DOHH2 (cell line): ENCODE measurements around the gene ARHGAP40.

ENCODE experiments used
- CTCF ChIP-seq: fragments of 200-600 bp; sonication (generic); IDR thresholded peaks from one replicate; pipeline ENCODE4 v1.5.1; 2014; ENCODE audit warnings: antibody characterized with exemption, mild to moderate bottlenecking, low read depth, low read length; ENCODE audit not compliant: poor library complexity, severe bottlenecking
- EZH2phosphoT487 ChIP-seq: fragments of 200-600 bp; sonication (generic); IDR thresholded peaks from 2 replicates; pipeline ENCODE4 v1.6.1; 2017; ENCODE audit warnings: borderline replicate concordance, mild to moderate bottlenecking, antibody characterized with exemption, low read length, moderate library complexity, mixed read lengths

DNA sequence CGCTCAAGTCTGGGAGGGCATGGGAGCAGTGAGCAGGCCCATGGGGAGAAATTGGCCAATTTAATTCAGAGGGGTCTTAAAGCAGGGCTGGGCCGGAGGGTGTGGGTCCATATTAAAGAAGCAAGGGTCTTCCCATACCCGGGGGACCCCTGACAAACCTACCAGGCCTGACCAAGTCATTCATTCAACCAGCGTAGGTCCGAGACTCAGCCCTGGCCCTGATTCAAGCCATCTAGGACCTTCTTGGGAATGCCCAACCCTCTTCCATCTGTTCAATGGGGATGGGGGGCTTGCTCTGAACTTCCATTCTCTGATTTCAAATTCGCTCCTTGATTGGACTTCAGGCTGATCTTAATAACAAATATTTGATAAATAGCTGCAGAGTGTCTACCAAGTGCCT lies 13.3 kb upstream of the ARHGAP40 start:
- TF ChIP-seq CTCF (no peak), EZH2phosphoT487 (no peak)
